ENCODE measurements around the gene LIG1.

DNA sequence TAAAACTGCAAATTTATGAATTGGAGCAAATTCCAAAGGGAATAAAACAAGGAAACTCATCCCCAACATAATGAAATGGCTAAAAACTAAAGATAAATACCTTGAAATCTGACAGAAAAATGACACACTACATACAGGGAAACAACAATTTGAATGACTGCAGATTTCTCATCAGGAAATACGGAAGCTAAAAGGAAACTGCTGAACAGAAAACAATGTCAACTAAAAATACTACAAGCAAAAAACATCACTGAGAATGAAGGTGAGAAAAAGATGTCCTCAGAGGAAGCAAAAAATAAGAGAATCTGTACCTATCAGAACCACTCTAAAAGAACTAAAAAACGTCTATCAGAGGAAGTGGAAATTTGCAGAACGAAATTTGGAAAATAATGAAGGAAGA lies 39.9 kb upstream of the LIG1 start:
- TF ChIP-seq, protein P1, sequence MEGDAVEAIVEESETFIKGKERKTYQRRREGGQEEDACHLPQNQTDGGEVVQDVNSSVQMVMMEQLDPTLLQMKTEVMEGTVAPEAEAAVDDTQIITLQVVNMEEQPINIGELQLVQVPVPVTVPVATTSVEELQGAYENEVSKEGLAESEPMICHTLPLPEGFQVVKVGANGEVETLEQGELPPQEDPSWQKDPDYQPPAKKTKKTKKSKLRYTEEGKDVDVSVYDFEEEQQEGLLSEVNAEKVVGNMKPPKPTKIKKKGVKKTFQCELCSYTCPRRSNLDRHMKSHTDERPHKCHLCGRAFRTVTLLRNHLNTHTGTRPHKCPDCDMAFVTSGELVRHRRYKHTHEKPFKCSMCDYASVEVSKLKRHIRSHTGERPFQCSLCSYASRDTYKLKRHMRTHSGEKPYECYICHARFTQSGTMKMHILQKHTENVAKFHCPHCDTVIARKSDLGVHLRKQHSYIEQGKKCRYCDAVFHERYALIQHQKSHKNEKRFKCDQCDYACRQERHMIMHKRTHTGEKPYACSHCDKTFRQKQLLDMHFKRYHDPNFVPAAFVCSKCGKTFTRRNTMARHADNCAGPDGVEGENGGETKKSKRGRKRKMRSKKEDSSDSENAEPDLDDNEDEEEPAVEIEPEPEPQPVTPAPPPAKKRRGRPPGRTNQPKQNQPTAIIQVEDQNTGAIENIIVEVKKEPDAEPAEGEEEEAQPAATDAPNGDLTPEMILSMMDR (IDR thresholded peaks at IDR 0.05) = no peak
- no peak for TF ChIP-seq POLR2A (IDR thresholded peaks at IDR 0.05)
